ENCODE measurements around the gene SNX9. TPM values are rescaled to one million over a fixed set of nuclear protein-coding genes. Genes with fewer than 3 reads are reported as not detected.
A peak's percentile ranks its signal among the peaks of the same experiment; 100 is the strongest.

SNX9 gene
- total and polyA plus RNA-seq, 2 donors (not counting 1 experiment from before 2014, with no cell fraction given) = 10.0 to 50.7 TPM

GRCh38 chr6:157981132-157981394 lies 158.0 kb downstream of the SNX9 start:
- TF ChIP-seq, protein P1, sequence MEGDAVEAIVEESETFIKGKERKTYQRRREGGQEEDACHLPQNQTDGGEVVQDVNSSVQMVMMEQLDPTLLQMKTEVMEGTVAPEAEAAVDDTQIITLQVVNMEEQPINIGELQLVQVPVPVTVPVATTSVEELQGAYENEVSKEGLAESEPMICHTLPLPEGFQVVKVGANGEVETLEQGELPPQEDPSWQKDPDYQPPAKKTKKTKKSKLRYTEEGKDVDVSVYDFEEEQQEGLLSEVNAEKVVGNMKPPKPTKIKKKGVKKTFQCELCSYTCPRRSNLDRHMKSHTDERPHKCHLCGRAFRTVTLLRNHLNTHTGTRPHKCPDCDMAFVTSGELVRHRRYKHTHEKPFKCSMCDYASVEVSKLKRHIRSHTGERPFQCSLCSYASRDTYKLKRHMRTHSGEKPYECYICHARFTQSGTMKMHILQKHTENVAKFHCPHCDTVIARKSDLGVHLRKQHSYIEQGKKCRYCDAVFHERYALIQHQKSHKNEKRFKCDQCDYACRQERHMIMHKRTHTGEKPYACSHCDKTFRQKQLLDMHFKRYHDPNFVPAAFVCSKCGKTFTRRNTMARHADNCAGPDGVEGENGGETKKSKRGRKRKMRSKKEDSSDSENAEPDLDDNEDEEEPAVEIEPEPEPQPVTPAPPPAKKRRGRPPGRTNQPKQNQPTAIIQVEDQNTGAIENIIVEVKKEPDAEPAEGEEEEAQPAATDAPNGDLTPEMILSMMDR (IDR thresholded peaks at IDR 0.05) = no peak
- no peak for TF ChIP-seq EZH2 (IDR thresholded peaks at IDR 0.05; ENCODE audit: borderline replicate concordance, insufficient read depth, low read depth, low read length, poor library complexity, severe bottlenecking)
- H3K4me1 Mint-ChIP-seq = peaks cover 40% of the 10 kb centered on the region

GRCh38 chr6:157981395-157982101 lies 158.5 kb downstream of the SNX9 start, which contains the start of gene SYNJ2:
Gene SYNJ2 (plus strand): TSS chr6:157981863. CDS start chr6:157981962, 99 bp downstream.
- Histone ChIP-seq H3K27me3 (replicated peaks in 1 of 4; ENCODE audit: control extremely low read depth in 1 of 4, control insufficient read depth in 3 of 4, insufficient read depth in 4 of 4, low read length in 3 of 4) (no peaks in the 10 kb centered on the region), H3K4me3 (ENCODE audit: control extremely low read depth in 1 of 5, extremely low read depth in 1 of 5, insufficient read depth in 1 of 5, low read depth in 2 of 5, low read length in 4 of 5) (peak within 1 kb of the TSS; percentile 50 to 87 (median 77)), H4K20me1 (ENCODE audit: control insufficient read depth, insufficient read depth, low read length, poor library complexity, severe bottlenecking) (no peaks in the 10 kb centered on the region), H3K27ac (ENCODE audit: low read length in 2 of 2) (peak within 1 kb of the TSS in 1 of 2 donors; percentile 72), H3K4me1 (ENCODE audit: control insufficient read depth in 2 of 2, insufficient read depth in 2 of 2, low read length in 2 of 2) (peaks cover 30 to 48% of the 10 kb centered on the region in 2 donors), H3K79me2 (ENCODE audit: control insufficient read depth, insufficient read depth, low read length) (peaks cover 28% of the 10 kb centered on the region), H3K9ac (ENCODE audit: low read length) (peak within 1 kb of the TSS; percentile 82), H2AFZ (ENCODE audit: insufficient read depth, low read depth, low read length, poor library complexity, severe bottlenecking) (peak within 1 kb of the TSS; percentile 87), H3K9me3 (ENCODE audit: control extremely low read depth in 1 of 3, control insufficient read depth in 2 of 3, insufficient read depth in 1 of 3, low read length in 2 of 3) (no peaks in the 10 kb centered on the region), H3K4me2 (replicated peaks; ENCODE audit: low read depth, low read length, poor library complexity, severe bottlenecking) (peak within 1 kb of the TSS; percentile 95), H3K36me3 (replicated peaks in 1 of 2; ENCODE audit: control extremely low read depth in 1 of 2, control insufficient read depth in 1 of 2, extremely low read depth in 1 of 2, insufficient read depth in 2 of 2, low read length in 1 of 2) (no peaks in the 10 kb centered on the region)
- Mint-ChIP-seq H3K27me3 (no peaks in the 10 kb centered on the region), H3K27ac (peak within 1 kb of the TSS; percentile 85), H3K4me3 (peak within 1 kb of the TSS; percentile 93), H3K4me1 (peaks cover 40% of the 10 kb centered on the region), H3K9me3 (ENCODE audit: insufficient read depth) (no peaks in the 10 kb centered on the region)
- intact Hi-C loops (cut with micrococcal nuclease) = loop anchor here (1.0 to 5.0 kb wide), 5 partner anchors 9 to 219 kb away; partner anchors contain the start of genes GTF2H5 and SERAC1
- ChIA-PET POLR2A (no interaction called here), CTCF (interaction anchor here (0.6 to 3.0 kb wide), 7 partner anchors 45 to 225 kb away, joined by 3 to 27 read pairs (median 3); no protein-coding TSS in a partner anchor)
- ATAC-seq (ENCODE audit: low read depth) = peak; percentile 89
- whole genome bisulfite sequencing (ENCODE audit: insufficient coverage) = under 1% methylated on average over 86 of the region's 86 CpGs
- TF ChIP-seq, protein P1 (IDR thresholded peaks at IDR 0.05) = peak; percentile 66
- no peak for TF ChIP-seq EZH2 (IDR thresholded peaks at IDR 0.05; ENCODE audit: borderline replicate concordance, insufficient read depth, low read depth, low read length, poor library complexity, severe bottlenecking)
- DNase-seq = peak; percentile 89

More at GRCh38 chr6:157981132-157981394, 158.0 kb downstream of the SNX9 start:
- Histone ChIP-seq H2AFZ (ENCODE audit: insufficient read depth, low read depth, low read length, poor library complexity, severe bottlenecking) (peak overlapping the region; percentile 87), H3K4me3 (ENCODE audit: control extremely low read depth in 1 of 5, extremely low read depth in 1 of 5, insufficient read depth in 1 of 5, low read depth in 2 of 5, low read length in 4 of 5) (peak overlapping the region; percentile 50 to 87 (median 77)), H3K27me3 (replicated peaks in 1 of 4; ENCODE audit: control extremely low read depth in 1 of 4, control insufficient read depth in 3 of 4, insufficient read depth in 4 of 4, low read length in 3 of 4) (no peaks in the 10 kb centered on the region), H3K36me3 (replicated peaks in 1 of 2; ENCODE audit: control extremely low read depth in 1 of 2, control insufficient read depth in 1 of 2, extremely low read depth in 1 of 2, insufficient read depth in 2 of 2, low read length in 1 of 2) (no peaks in the 10 kb centered on the region), H3K9ac (ENCODE audit: low read length) (peak overlapping the region; percentile 82), H3K4me2 (replicated peaks; ENCODE audit: low read depth, low read length, poor library complexity, severe bottlenecking) (peak overlapping the region; percentile 95), H3K4me1 (ENCODE audit: control insufficient read depth in 2 of 2, insufficient read depth in 2 of 2, low read length in 2 of 2) (peaks cover 30 to 48% of the 10 kb centered on the region in 2 donors), H3K79me2 (ENCODE audit: control insufficient read depth, insufficient read depth, low read length) (peaks cover 27% of the 10 kb centered on the region), H3K9me3 (ENCODE audit: control extremely low read depth in 1 of 3, control insufficient read depth in 2 of 3, insufficient read depth in 1 of 3, low read length in 2 of 3) (no peaks in the 10 kb centered on the region), H3K27ac (ENCODE audit: low read length in 2 of 2) (no peak overlapping the region), H4K20me1 (ENCODE audit: control insufficient read depth, insufficient read depth, low read length, poor library complexity, severe bottlenecking) (no peaks in the 10 kb centered on the region)
- H3K9me3 Mint-ChIP-seq (ENCODE audit: insufficient read depth) = no peaks in the 10 kb centered on the region
- WGBS (ENCODE audit: insufficient coverage) = 3% methylated on average over 24 of the region's 24 CpGs
- peak overlapping the region; percentile 22 for H3K27ac Mint-ChIP-seq
- no peak for DNase-seq
- no peak for ATAC-seq (ENCODE audit: low read depth)
- H3K4me3 Mint-ChIP-seq = peak overlapping the region; percentile 93
- CTCF ChIA-PET = interaction anchor here (0.8 to 3.0 kb wide), 6 partner anchors 9 to 225 kb away, joined by 3 to 27 read pairs (median 4); no protein-coding TSS in a partner anchor
- POLR2A ChIA-PET = no interaction called here
- no peaks in the 10 kb centered on the region for H3K27me3 Mint-ChIP-seq
- intact Hi-C loops (cut with micrococcal nuclease) = loop anchor here (1.0 to 5.0 kb wide), 3 partner anchors 91 to 219 kb away; partner anchors contain the start of genes GTF2H5 and SERAC1

Data from B cell (primary cell).